IPS-20b (cell line): ENCODE data around the gene MEGF11.

Experiments used
- H3K27ac ChIP-seq: one replicate; pipeline ENCODE4 v1.5.1; 2013; ENCODE audit warnings: low read length
- H3K27me3 ChIP-seq: 2 replicates; pipeline ENCODE4 v1.6.1; 2013; ENCODE audit warnings: mild to moderate bottlenecking, low read length, inconsistent platforms; ENCODE audit not compliant: insufficient read depth
- H3K36me3 ChIP-seq: 2 replicates; pipeline ENCODE4 v1.6.1; 2013; ENCODE audit warnings: low read depth, mild to moderate bottlenecking, inconsistent platforms, low read length, moderate library complexity; ENCODE audit not compliant: insufficient read depth
- H3K4me1 ChIP-seq: 2 replicates; pipeline ENCODE4 v1.6.1; 2013; ENCODE audit warnings: mild to moderate bottlenecking, control low read depth, inconsistent platforms, low read length, moderate library complexity; ENCODE audit not compliant: insufficient read depth
- H3K4me3 ChIP-seq: 2 replicates; pipeline ENCODE4 v1.5.1; 2013; ENCODE audit warnings: mild to moderate bottlenecking, low read length, inconsistent platforms
- H3K9ac ChIP-seq: 2 replicates; pipeline ENCODE4 v1.6.1; 2013; ENCODE audit warnings: low read depth, mild to moderate bottlenecking, inconsistent platforms, low read length, moderate library complexity
- H3K9me3 ChIP-seq: 2 replicates; pipeline ENCODE4 v1.6.1; 2013; ENCODE audit warnings: mild to moderate bottlenecking, low read depth, low read length, inconsistent platforms; ENCODE audit not compliant: insufficient read depth

Gene MEGF11

GRCh38 chr15:66222273-66223198 is 31.0 kb downstream of the MEGF11 start:
- Histone ChIP-seq H3K4me3 (no peak overlapping the region), H3K27ac (no peak overlapping the region), H3K36me3 (no peaks in the 10 kb centered on the region), H3K27me3 (no peaks in the 10 kb centered on the region), H3K4me1 (peaks cover 3% of the 10 kb centered on the region; the same call in 1 of the 2 replicates), H3K9me3 (no peaks in the 10 kb centered on the region), H3K9ac (no peak overlapping the region)

GRCh38 chr15:66221126-66221525 is 32.4 kb downstream of the MEGF11 start:
- Histone ChIP-seq H3K9me3 (no peaks in the 10 kb centered on the region), H3K4me1 (peaks cover 3% of the 10 kb centered on the region; the same call in 1 of the 2 replicates), H3K4me3 (no peak overlapping the region), H3K9ac (no peak overlapping the region), H3K36me3 (no peaks in the 10 kb centered on the region), H3K27ac (no peak overlapping the region), H3K27me3 (no peaks in the 10 kb centered on the region)

GRCh38 chr15:66220601-66221000 is 32.9 kb downstream of the MEGF11 start:
- no peaks in the 10 kb centered on the region for H3K9me3 ChIP-seq
- no peak overlapping the region for H3K27ac ChIP-seq
- peaks cover 3% of the 10 kb centered on the region; the same call in 1 of the 2 replicates for H3K4me1 ChIP-seq
- H3K4me3 ChIP-seq = no peak overlapping the region
- no peaks in the 10 kb centered on the region for H3K36me3 ChIP-seq
- no peaks in the 10 kb centered on the region for H3K27me3 ChIP-seq
- H3K9ac ChIP-seq = no peak overlapping the region

GRCh38 chr15:66219339-66219738 is 34.2 kb downstream of the MEGF11 start:
- no peak overlapping the region for H3K9ac ChIP-seq
- no peaks in the 10 kb centered on the region for H3K27me3 ChIP-seq
- H3K36me3 ChIP-seq = no peaks in the 10 kb centered on the region
- H3K9me3 ChIP-seq = no peaks in the 10 kb centered on the region
- no peak overlapping the region for H3K4me3 ChIP-seq
- H3K27ac ChIP-seq = no peak overlapping the region
- H3K4me1 ChIP-seq = peaks cover 3% of the 10 kb centered on the region; the same call in 1 of the 2 replicates

- Histone ChIP-seq H3K27ac (no peak overlapping the region), H3K9ac (no peak overlapping the region), H3K27me3 (no peaks in the 10 kb centered on the region), H3K9me3 (no peaks in the 10 kb centered on the region), H3K4me1 (peaks cover 3% of the 10 kb centered on the region; the same call in 1 of the 2 replicates), H3K4me3 (no peak overlapping the region), H3K36me3 (no peaks in the 10 kb centered on the region)
Measured at GRCh38 chr15:66216806-66217205, 36.7 kb downstream of the MEGF11 start.

GRCh38 chr15:66215811-66216210 is 37.7 kb downstream of the MEGF11 start:
- Histone ChIP-seq H3K4me1 (peaks cover 3% of the 10 kb centered on the region; the same call in 1 of the 2 replicates), H3K4me3 (no peak overlapping the region), H3K27ac (no peak overlapping the region), H3K36me3 (no peaks in the 10 kb centered on the region), H3K9me3 (no peaks in the 10 kb centered on the region), H3K27me3 (no peaks in the 10 kb centered on the region), H3K9ac (no peak overlapping the region)

GRCh38 chr15:66214246-66214645 is 39.3 kb downstream of the MEGF11 start:
- H3K4me1 ChIP-seq = peaks cover 3% of the 10 kb centered on the region; the same call in 1 of the 2 replicates
- no peaks in the 10 kb centered on the region for H3K36me3 ChIP-seq
- H3K9me3 ChIP-seq = no peaks in the 10 kb centered on the region
- no peak overlapping the region for H3K27ac ChIP-seq
- no peak overlapping the region for H3K4me3 ChIP-seq
- no peak overlapping the region for H3K9ac ChIP-seq
- no peaks in the 10 kb centered on the region for H3K27me3 ChIP-seq

- Histone ChIP-seq H3K27me3 (no peaks in the 10 kb centered on the region), H3K27ac (no peak overlapping the region), H3K9ac (no peak overlapping the region)
Measured at GRCh38 chr15:66212563-66212921, 41.0 kb downstream of the MEGF11 start.

GRCh38 chr15:66211670-66212562 is 41.6 kb downstream of the MEGF11 start:
- no peaks in the 10 kb centered on the region for H3K27me3 ChIP-seq
- no peaks in the 10 kb centered on the region for H3K9me3 ChIP-seq
- no peaks in the 10 kb centered on the region for H3K4me1 ChIP-seq
- H3K27ac ChIP-seq = no peak overlapping the region
- H3K36me3 ChIP-seq = no peaks in the 10 kb centered on the region
- H3K4me3 ChIP-seq = no peak overlapping the region
- no peak overlapping the region for H3K9ac ChIP-seq

More at GRCh38 chr15:66212563-66212921, 41.0 kb downstream of the MEGF11 start:
- no peaks in the 10 kb centered on the region for H3K9me3 ChIP-seq
- H3K4me1 ChIP-seq = no peaks in the 10 kb centered on the region
- H3K36me3 ChIP-seq = no peaks in the 10 kb centered on the region
- no peak overlapping the region for H3K4me3 ChIP-seq

- Histone ChIP-seq H3K36me3 (no peaks in the 10 kb centered on the region), H3K9ac (no peak overlapping the region), H3K4me1 (no peaks in the 10 kb centered on the region), H3K4me3 (no peak overlapping the region), H3K9me3 (no peaks in the 10 kb centered on the region), H3K27ac (no peak overlapping the region), H3K27me3 (no peaks in the 10 kb centered on the region)
Measured at GRCh38 chr15:66210684-66211083, 42.9 kb downstream of the MEGF11 start.

- H3K27me3 ChIP-seq = no peaks in the 10 kb centered on the region
- no peak overlapping the region for H3K9ac ChIP-seq
Measured at GRCh38 chr15:66198757-66199156, 54.8 kb downstream of the MEGF11 start.

More at GRCh38 chr15:66198757-66199156, 54.8 kb downstream of the MEGF11 start:
- Histone ChIP-seq H3K27ac (no peak overlapping the region), H3K36me3 (no peaks in the 10 kb centered on the region), H3K4me1 (no peaks in the 10 kb centered on the region), H3K4me3 (no peak overlapping the region), H3K9me3 (no peaks in the 10 kb centered on the region)
